Measurements from ENCODE around the gene EBLN1. TPM values are rescaled to one million over a fixed set of nuclear protein-coding genes. Genes with fewer than 3 reads are reported as not detected.

EBLN1 gene
- total RNA-seq, 4 donors from 2014 or later, result not detected

GRCh38 chr10:22250897-22251660, 33.3 kb upstream of the EBLN1 start:
- intact Hi-C loops (cut with DNase I), result loop anchor here (5.0 to 10.0 kb wide), 5 partner anchors 71 to 844 kb away; partner anchors contain the start of genes BMI1, DNAJC1, MSRB2 and PIP4K2A
- H3K36me3 ChIP-seq, result no peaks in the 10 kb centered on the region
- H3K27me3 ChIP-seq, result no peaks in the 10 kb centered on the region
- peak overlapping the region; percentile 80 to 87 (median 84) for H3K4me3 ChIP-seq
- no peaks in the 10 kb centered on the region for H3K9me3 ChIP-seq
- no peak for TF ChIP-seq CTCF (IDR thresholded peaks at IDR 0.05)
- no peak for TF ChIP-seq EP300 (IDR thresholded peaks at IDR 0.05)
- no peak for TF ChIP-seq POLR2AphosphoS5 (IDR thresholded peaks at IDR 0.05)
- no peak for TF ChIP-seq POLR2A (IDR thresholded peaks at IDR 0.05; ENCODE audit: low read depth)
- DNase-seq (ENCODE audit: extremely low spot score), result no peak
- 7% methylated on average over 13 of the region's 13 CpGs for WGBS
- peak overlapping the region; percentile 90 to 97 (median 96) for H3K27ac ChIP-seq (replicated peaks in 1 of 4)
- H3K4me1 ChIP-seq, result peaks cover 0 to 21% (median 10%) of the 10 kb centered on the region in 4 donors

GRCh38 chr10:22247636-22248035, 29.8 kb upstream of the EBLN1 start:
- 85% methylated on average over 2 of the region's 2 CpGs for WGBS
- peaks cover 3 to 10% (median 6%) of the 10 kb centered on the region in 4 donors for H3K4me1 ChIP-seq
- no peaks in the 10 kb centered on the region for H3K36me3 ChIP-seq
- H3K27ac ChIP-seq (replicated peaks in 1 of 4), result no peak overlapping the region
- no peak for DNase-seq (ENCODE audit: extremely low spot score)
- H3K9me3 ChIP-seq, result no peaks in the 10 kb centered on the region
- H3K4me3 ChIP-seq, result no peak overlapping the region
- no peaks in the 10 kb centered on the region for H3K27me3 ChIP-seq
- TF ChIP-seq POLR2A (IDR thresholded peaks at IDR 0.05; ENCODE audit: low read depth), result no peak
- TF ChIP-seq EP300 (IDR thresholded peaks at IDR 0.05), result no peak
- no peak for TF ChIP-seq CTCF (IDR thresholded peaks at IDR 0.05)
- no peak for TF ChIP-seq POLR2AphosphoS5 (IDR thresholded peaks at IDR 0.05)
- intact Hi-C loops (cut with DNase I), result no loop called here

- Histone ChIP-seq H3K4me1 (peaks cover 3 to 10% (median 4%) of the 10 kb centered on the region in 4 donors), H3K27ac (replicated peaks in 1 of 4) (no peak overlapping the region), H3K4me3 (no peak overlapping the region), H3K27me3 (no peaks in the 10 kb centered on the region), H3K9me3 (no peaks in the 10 kb centered on the region), H3K36me3 (no peaks in the 10 kb centered on the region)
- DNase-seq (ENCODE audit: extremely low spot score), result no peak
- TF ChIP-seq EP300 (IDR thresholded peaks at IDR 0.05), result no peak
- peak in 1 of 2 donors; percentile 4 for TF ChIP-seq POLR2AphosphoS5 (IDR thresholded peaks at IDR 0.05)
- WGBS, result 54% methylated on average over 3 of the region's 3 CpGs
- intact Hi-C loops (cut with DNase I), result no loop called here
Measured at GRCh38 chr10:22246680-22247391, 29.0 kb upstream of the EBLN1 start.

- Histone ChIP-seq H3K27me3 (no peaks in the 10 kb centered on the region), H3K27ac (replicated peaks in 1 of 4) (no peak overlapping the region), H3K4me1 (peaks cover under 1 to 3% (median 3%) of the 10 kb centered on the region in 4 donors), H3K9me3 (no peaks in the 10 kb centered on the region), H3K4me3 (no peak overlapping the region), H3K36me3 (no peaks in the 10 kb centered on the region)
- intact Hi-C loops (cut with DNase I), result no loop called here
- WGBS, result 84% methylated on average over 2 of the region's 2 CpGs
- no peak for DNase-seq (ENCODE audit: extremely low spot score)
- no peak for TF ChIP-seq CTCF (IDR thresholded peaks at IDR 0.05)
- no peak for TF ChIP-seq POLR2AphosphoS5 (IDR thresholded peaks at IDR 0.05)
- no peak for TF ChIP-seq POLR2A (IDR thresholded peaks at IDR 0.05; ENCODE audit: low read depth)
- TF ChIP-seq EP300 (IDR thresholded peaks at IDR 0.05), result no peak
Measured at GRCh38 chr10:22245567-22245966, 27.8 kb upstream of the EBLN1 start.

- Histone ChIP-seq H3K36me3 (no peaks in the 10 kb centered on the region), H3K4me3 (no peak overlapping the region), H3K27me3 (peaks cover 0 to 4% (median 0%) of the 10 kb centered on the region in 4 donors), H3K27ac (replicated peaks in 1 of 4) (no peak overlapping the region), H3K9me3 (no peaks in the 10 kb centered on the region), H3K4me1 (peaks cover 0 to 3% (median 1%) of the 10 kb centered on the region in 4 donors)
- no peak for DNase-seq (ENCODE audit: extremely low spot score)
- 97% methylated on average over 3 of the region's 3 CpGs for WGBS
- intact Hi-C loops (cut with DNase I), result no loop called here
- TF ChIP-seq CTCF (IDR thresholded peaks at IDR 0.05), result no peak
- no peak for TF ChIP-seq POLR2A (IDR thresholded peaks at IDR 0.05; ENCODE audit: low read depth)
- TF ChIP-seq EP300 (IDR thresholded peaks at IDR 0.05), result no peak
- no peak for TF ChIP-seq POLR2AphosphoS5 (IDR thresholded peaks at IDR 0.05)
Measured at GRCh38 chr10:22244855-22245254, 27.0 kb upstream of the EBLN1 start.

Data from esophagus muscularis mucosa (tissue), 4 donors.